ENCODE measurements around the gene GCN1. TPM values are rescaled to one million over a fixed set of nuclear protein-coding genes. Genes with fewer than 3 reads are reported as not detected.
"Not testable (repeated sequence)": the region's sequence is repeated elsewhere in the genome, so short reads cannot be mapped to it uniquely, and the experiment has no call there.

GCN1 gene
- total and polyA plus RNA-seq, 4 donors: 39.2 to 53.4 (median 49.3) TPM

- 2% methylated on average over 16 of the region's 16 CpGs for WGBS (ENCODE audit: insufficient coverage)
- H3K9me3 ChIP-seq (ENCODE audit: control insufficient read depth, insufficient read depth, low read length): no peaks in the 10 kb centered on the region
- H3K27me3 ChIP-seq (ENCODE audit: control insufficient read depth, insufficient read depth, low read length): no peaks in the 10 kb centered on the region
- peak overlapping the region; percentile 76 for H3K4me3 ChIP-seq (ENCODE audit: low read depth, low read length)
- H3K27ac ChIP-seq (ENCODE audit: low read depth, low read length): no peak overlapping the region
- peaks cover 33% of the 10 kb centered on the region for H3K36me3 ChIP-seq (ENCODE audit: control insufficient read depth, insufficient read depth, low read length)
- peaks cover 18% of the 10 kb centered on the region for H3K4me1 ChIP-seq (ENCODE audit: control insufficient read depth, insufficient read depth, low read length)
- DNase-seq (ENCODE audit: low read depth in 4 of 6, low spot score in 6 of 6): peak in 1 of 6 donors; percentile 6
Observed at GRCh38 chr12:120200364-120200800, 5.9 kb upstream of the GCN1 start.

- no peak for DNase-seq (ENCODE audit: low read depth in 4 of 6, low spot score in 6 of 6)
- 40% methylated on average over 6 of the region's 12 CpGs for WGBS (ENCODE audit: insufficient coverage)
- Histone ChIP-seq H3K27me3 (ENCODE audit: control insufficient read depth, insufficient read depth, low read length) (no peaks in the 10 kb centered on the region), H3K4me3 (ENCODE audit: low read depth, low read length) (peak overlapping the region; percentile 76), H3K27ac (ENCODE audit: low read depth, low read length) (no peak overlapping the region), H3K4me1 (ENCODE audit: control insufficient read depth, insufficient read depth, low read length) (peaks cover 24% of the 10 kb centered on the region), H3K36me3 (ENCODE audit: control insufficient read depth, insufficient read depth, low read length) (peaks cover 33% of the 10 kb centered on the region), H3K9me3 (ENCODE audit: control insufficient read depth, insufficient read depth, low read length) (no peaks in the 10 kb centered on the region)
Observed at GRCh38 chr12:120199595-120200306, 5.2 kb upstream of the GCN1 start.

GRCh38 chr12:120199025-120199424 lies 4.5 kb upstream of the GCN1 start:
- WGBS (ENCODE audit: insufficient coverage): 87% methylated on average over 3 of the region's 7 CpGs
- H3K4me3 ChIP-seq (ENCODE audit: low read depth, low read length): no peak overlapping the region
- peaks cover 25% of the 10 kb centered on the region for H3K4me1 ChIP-seq (ENCODE audit: control insufficient read depth, insufficient read depth, low read length)

GRCh38 chr12:120197542-120197887 lies 3.0 kb upstream of the GCN1 start:
- Histone ChIP-seq H3K4me3 (ENCODE audit: low read depth, low read length) (no peak overlapping the region), H3K9me3 (ENCODE audit: control insufficient read depth, insufficient read depth, low read length) (no peaks in the 10 kb centered on the region), H3K4me1 (ENCODE audit: control insufficient read depth, insufficient read depth, low read length) (peaks cover 38% of the 10 kb centered on the region), H3K36me3 (ENCODE audit: control insufficient read depth, insufficient read depth, low read length) (peaks cover 33% of the 10 kb centered on the region), H3K27me3 (ENCODE audit: control insufficient read depth, insufficient read depth, low read length) (no peaks in the 10 kb centered on the region), H3K27ac (ENCODE audit: low read depth, low read length) (no peak overlapping the region)
- WGBS (ENCODE audit: insufficient coverage): no CpG with 5 or more reads among the region's 4 CpGs
- no peak for DNase-seq (ENCODE audit: low read depth in 4 of 6, low spot score in 6 of 6)

More at GRCh38 chr12:120199025-120199424, 4.5 kb upstream of the GCN1 start:
- H3K9me3 ChIP-seq (ENCODE audit: control insufficient read depth, insufficient read depth, low read length): no peaks in the 10 kb centered on the region
- H3K27me3 ChIP-seq (ENCODE audit: control insufficient read depth, insufficient read depth, low read length): no peaks in the 10 kb centered on the region
- H3K27ac ChIP-seq (ENCODE audit: low read depth, low read length): no peak overlapping the region
- no peak for DNase-seq (ENCODE audit: low read depth in 4 of 6, low spot score in 6 of 6)
- peaks cover 33% of the 10 kb centered on the region for H3K36me3 ChIP-seq (ENCODE audit: control insufficient read depth, insufficient read depth, low read length)

- WGBS (ENCODE audit: insufficient coverage): 80% methylated on average over 1 of the region's 7 CpGs
- not testable (repeated sequence) for H3K27ac ChIP-seq (ENCODE audit: low read depth, low read length); DNase-seq (ENCODE audit: low read depth in 4 of 6, low spot score in 6 of 6); H3K9me3 ChIP-seq (ENCODE audit: control insufficient read depth, insufficient read depth, low read length); H3K4me3 ChIP-seq (ENCODE audit: low read depth, low read length); H3K27me3 ChIP-seq (ENCODE audit: control insufficient read depth, insufficient read depth, low read length)
- Histone ChIP-seq H3K36me3 (ENCODE audit: control insufficient read depth, insufficient read depth, low read length) (peaks cover 33% of the 10 kb centered on the region), H3K4me1 (ENCODE audit: control insufficient read depth, insufficient read depth, low read length) (peaks cover 38% of the 10 kb centered on the region)
Observed at GRCh38 chr12:120196817-120197541, 2.5 kb upstream of the GCN1 start.

- Histone ChIP-seq H3K36me3 (ENCODE audit: control insufficient read depth, insufficient read depth, low read length) (peaks cover 33% of the 10 kb centered on the region), H3K27ac (ENCODE audit: low read depth, low read length) (no peak overlapping the region)
- no CpG with 5 or more reads among the region's 1 CpG for WGBS (ENCODE audit: insufficient coverage)
Observed at GRCh38 chr12:120196363-120196762, 1.8 kb upstream of the GCN1 start.

GRCh38 chr12:120194226-120194533 lies 335 bp downstream of the GCN1 start:
- peaks cover 26% of the 10 kb centered on the region for H3K4me1 ChIP-seq (ENCODE audit: control insufficient read depth, insufficient read depth, low read length)
- H3K36me3 ChIP-seq (ENCODE audit: control insufficient read depth, insufficient read depth, low read length): peaks cover 42% of the 10 kb centered on the region
- H3K9me3 ChIP-seq (ENCODE audit: control insufficient read depth, insufficient read depth, low read length): no peaks in the 10 kb centered on the region
- no peak overlapping the region for H3K27ac ChIP-seq (ENCODE audit: low read depth, low read length)
- DNase-seq (ENCODE audit: low read depth in 4 of 6, low spot score in 6 of 6): no peak
- peak overlapping the region; percentile 65 for H3K4me3 ChIP-seq (ENCODE audit: low read depth, low read length)
- H3K27me3 ChIP-seq (ENCODE audit: control insufficient read depth, insufficient read depth, low read length): no peaks in the 10 kb centered on the region
- 0% methylated on average over 18 of the region's 18 CpGs for WGBS (ENCODE audit: insufficient coverage)

More at GRCh38 chr12:120196363-120196762, 1.8 kb upstream of the GCN1 start:
- no peak overlapping the region for H3K4me3 ChIP-seq (ENCODE audit: low read depth, low read length)
- H3K4me1 ChIP-seq (ENCODE audit: control insufficient read depth, insufficient read depth, low read length): peaks cover 34% of the 10 kb centered on the region
- no peaks in the 10 kb centered on the region for H3K27me3 ChIP-seq (ENCODE audit: control insufficient read depth, insufficient read depth, low read length)
- H3K9me3 ChIP-seq (ENCODE audit: control insufficient read depth, insufficient read depth, low read length): no peaks in the 10 kb centered on the region
- DNase-seq (ENCODE audit: low read depth in 4 of 6, low spot score in 6 of 6): no peak

- not testable (repeated sequence) for H3K27ac ChIP-seq (ENCODE audit: low read depth, low read length)
- peaks cover 39% of the 10 kb centered on the region for H3K36me3 ChIP-seq (ENCODE audit: control insufficient read depth, insufficient read depth, low read length)
Observed at GRCh38 chr12:120193286-120193685, 1.2 kb downstream of the GCN1 start.

GRCh38 chr12:120190985-120191480 lies 3.5 kb downstream of the GCN1 start:
- no peak for DNase-seq (ENCODE audit: low read depth in 4 of 6, low spot score in 6 of 6)
- H3K36me3 ChIP-seq (ENCODE audit: control insufficient read depth, insufficient read depth, low read length): peaks cover 41% of the 10 kb centered on the region
- no peaks in the 10 kb centered on the region for H3K27me3 ChIP-seq (ENCODE audit: control insufficient read depth, insufficient read depth, low read length)
- H3K4me3 ChIP-seq (ENCODE audit: low read depth, low read length): no peak overlapping the region
- WGBS (ENCODE audit: insufficient coverage): 94% methylated on average over 5 of the region's 7 CpGs
- H3K4me1 ChIP-seq (ENCODE audit: control insufficient read depth, insufficient read depth, low read length): peaks cover 22% of the 10 kb centered on the region
- H3K9me3 ChIP-seq (ENCODE audit: control insufficient read depth, insufficient read depth, low read length): no peaks in the 10 kb centered on the region
- no peak overlapping the region for H3K27ac ChIP-seq (ENCODE audit: low read depth, low read length)

More at GRCh38 chr12:120193286-120193685, 1.2 kb downstream of the GCN1 start:
- H3K4me3 ChIP-seq (ENCODE audit: low read depth, low read length): peak overlapping the region; percentile 65
- DNase-seq (ENCODE audit: low read depth in 4 of 6, low spot score in 6 of 6); H3K27me3 ChIP-seq (ENCODE audit: control insufficient read depth, insufficient read depth, low read length); H3K9me3 ChIP-seq (ENCODE audit: control insufficient read depth, insufficient read depth, low read length): not testable (repeated sequence)
- 92% methylated on average over 4 of the region's 8 CpGs for WGBS (ENCODE audit: insufficient coverage)
- H3K4me1 ChIP-seq (ENCODE audit: control insufficient read depth, insufficient read depth, low read length): peaks cover 22% of the 10 kb centered on the region

Measured in spinal cord (tissue), 10 donors.